CD14-positive monocyte (primary cell): ENCODE data around the gene SLAMF6. TPM values are rescaled to one million over a fixed set of nuclear protein-coding genes. Genes with fewer than 3 reads are reported as not detected.
A peak's percentile ranks its signal among the peaks of the same experiment; 100 is the strongest.
"Not testable (repeated sequence)": the region's sequence is repeated elsewhere in the genome, so short reads cannot be mapped to it uniquely, and the experiment has no call there.

ENCODE experiments used
- DNase-seq, 3 donors: peaks; one replicate each; pipeline ENCODE4 v3.0.0-alpha.2; 2011 to 2022
- H2AFZ ChIP-seq: 2 replicates; pipeline ENCODE4 v1.6.0; 2012; ENCODE audit warnings: mild to moderate bottlenecking, low read depth, low read length, inconsistent platforms; ENCODE audit not compliant: insufficient read depth, poor library complexity, severe bottlenecking
- H3K27ac ChIP-seq, 2 donors: 1 replicate in 1 of 2; 2 replicates in 1 of 2; pipeline ENCODE4 v1.5.1; 2012 to 2013; ENCODE audit warnings: low read length in 2 of 2, control low read depth in 1 of 2, inconsistent platforms in 1 of 2, low read depth in 1 of 2, mild to moderate bottlenecking in 1 of 2
- H3K27me3 ChIP-seq, 2 donors: one replicate each; pipeline versions ENCODE4 v1.6.0 to v1.6.1; 2011 to 2013; ENCODE audit warnings: low read length in 2 of 2; ENCODE audit not compliant: control insufficient read depth in 2 of 2, insufficient read depth in 2 of 2
- H3K36me3 ChIP-seq, 2 donors: replicated peaks in 1 of 2; 1 replicate in 1 of 2; 2 replicates in 1 of 2; pipeline versions ENCODE4 v1.5.1 to v1.6.1; 2012 to 2013; ENCODE audit warnings: low read length in 2 of 2, control low read depth in 1 of 2, inconsistent platforms in 1 of 2, mild to moderate bottlenecking in 1 of 2; ENCODE audit not compliant: insufficient read depth in 2 of 2, control insufficient read depth in 1 of 2
- H3K4me1 ChIP-seq, 2 donors: 1 replicate in 1 of 2; 2 replicates in 1 of 2; pipeline versions ENCODE4 v1.5.1 to v1.6.1; 2012 to 2013; ENCODE audit warnings: low read length in 2 of 2, control low read depth in 1 of 2, inconsistent platforms in 1 of 2, mild to moderate bottlenecking in 1 of 2, moderate library complexity in 1 of 2; ENCODE audit not compliant: insufficient read depth in 2 of 2, control insufficient read depth in 1 of 2
- H3K4me2 ChIP-seq: replicated peaks from 2 replicates; pipeline ENCODE3; 2012; ENCODE audit warnings: low read length, moderate library complexity, mild to moderate bottlenecking; ENCODE audit not compliant: poor library complexity, severe bottlenecking; ENCODE audit errors: extremely low read depth
- H3K4me3 ChIP-seq, 3 experiments: fragments of 200-600 bp in 1 of 3; sonication (generic) in 1 of 3; replicated peaks in 1 of 3; 1 replicate in 2 of 3; 2 replicates in 1 of 3; pipeline ENCODE4 v1.5.1; 2011 to 2013; ENCODE audit warnings: low read length in 3 of 3, mild to moderate bottlenecking in 3 of 3, control low read depth in 2 of 3, low read depth in 2 of 3, inconsistent platforms in 1 of 3, moderate library complexity in 1 of 3
- H3K79me2 ChIP-seq: 2 replicates; pipeline ENCODE4 v1.6.0; 2012; ENCODE audit warnings: mild to moderate bottlenecking, control low read depth, inconsistent platforms, low read length, moderate library complexity; ENCODE audit not compliant: insufficient read depth
- H3K9ac ChIP-seq: 2 replicates; pipeline ENCODE4 v1.6.0; 2017; ENCODE audit warnings: low read length, mild to moderate bottlenecking; ENCODE audit not compliant: insufficient read depth, poor library complexity, severe bottlenecking
- H3K9me3 ChIP-seq, 2 donors: replicated peaks in 1 of 2; 1 replicate in 1 of 2; 2 replicates in 1 of 2; pipeline versions ENCODE4 v1.5.1 to v1.6.1; 2012 to 2013; ENCODE audit warnings: low read length in 2 of 2, control low read depth in 1 of 2; ENCODE audit not compliant: control insufficient read depth in 1 of 2, insufficient read depth in 1 of 2
- H4K20me1 ChIP-seq: 2 replicates; pipeline ENCODE4 v1.6.0; 2012; ENCODE audit warnings: mild to moderate bottlenecking, low read length, control low read depth, moderate library complexity; ENCODE audit not compliant: insufficient read depth
- H3K27ac Mint-ChIP-seq, 7 donors: one replicate each; pipeline ENCODE4 v1.8.0; 2020; ENCODE audit warnings: mild to moderate bottlenecking in 7 of 7, mixed read lengths in 7 of 7, moderate library complexity in 6 of 7, inconsistent platforms in 2 of 7
- H3K27me3 Mint-ChIP-seq, 3 donors: one replicate each; pipeline ENCODE4 v1.8.0; 2021 to 2022; ENCODE audit warnings: low read depth in 3 of 3, mild to moderate bottlenecking in 3 of 3, mixed read lengths in 3 of 3, moderate library complexity in 3 of 3, inconsistent platforms in 1 of 3
- H3K36me3 Mint-ChIP-seq, 2 donors: one replicate each; pipeline ENCODE4 v1.8.0; 2020; ENCODE audit warnings: mixed read lengths in 2 of 2, inconsistent platforms in 1 of 2, mild to moderate bottlenecking in 1 of 2
- H3K4me1 Mint-ChIP-seq: one replicate; pipeline ENCODE4 v1.8.0; 2020; ENCODE audit warnings: mild to moderate bottlenecking, mixed read lengths
- H3K4me3 Mint-ChIP-seq, 2 donors: one replicate each; pipeline ENCODE4 v1.8.0; 2020; ENCODE audit warnings: mild to moderate bottlenecking in 2 of 2, mixed read lengths in 2 of 2, moderate library complexity in 1 of 2
- H3K9me3 Mint-ChIP-seq, 7 donors: one replicate each; pipeline ENCODE4 v1.8.0; 2020 to 2022; ENCODE audit warnings: mixed read lengths in 7 of 7, mild to moderate bottlenecking in 6 of 7, moderate library complexity in 6 of 7, inconsistent platforms in 2 of 7
- WGBS: methylation state at CpG from one replicate; pipeline ENCODE4 v1.1.5; 2013; ENCODE audit warnings: missing lambda C conversion rate; ENCODE audit not compliant: insufficient coverage; 5-methylcytosine and 5-hydroxymethylcytosine counted together
- intact Hi-C, 2 donors: fragments of 100-400 bp; cut with micrococcal nuclease; formaldehyde crosslinking; loops; one replicate each; pipeline versions ENCODE4 v1.15.0 to v1.15.1; 2023
- polyA plus RNA-seq, 3 donors: library from polyadenylated mRNA; depleted of rRNA in 1 of 3; unstranded in 2 of 3; stranded (reverse) in 1 of 3; fragments of 300-500 nt in 2 of 3; fragments of >200 nt in 1 of 3; fragmentation: Illumina TruSeq in 2 of 3; gene quantifications; 1 replicate in 2 of 3; 2 replicates in 1 of 3; pipeline ENCODE4 v1.2.3, GENCODE V29; 2012 to 2021
- TF ChIP-seq, protein P1 (sequence below): fragments of 200-600 bp; IDR thresholded peaks from one replicate; pipeline ENCODE4 v1.8.0; 2022; ENCODE audit warnings: antibody characterized with exemption, mild to moderate bottlenecking

The SLAMF6 gene
- polyA plus RNA-seq, 3 donors, result 0.32 to 0.72 (median 0.50) TPM

DNA sequence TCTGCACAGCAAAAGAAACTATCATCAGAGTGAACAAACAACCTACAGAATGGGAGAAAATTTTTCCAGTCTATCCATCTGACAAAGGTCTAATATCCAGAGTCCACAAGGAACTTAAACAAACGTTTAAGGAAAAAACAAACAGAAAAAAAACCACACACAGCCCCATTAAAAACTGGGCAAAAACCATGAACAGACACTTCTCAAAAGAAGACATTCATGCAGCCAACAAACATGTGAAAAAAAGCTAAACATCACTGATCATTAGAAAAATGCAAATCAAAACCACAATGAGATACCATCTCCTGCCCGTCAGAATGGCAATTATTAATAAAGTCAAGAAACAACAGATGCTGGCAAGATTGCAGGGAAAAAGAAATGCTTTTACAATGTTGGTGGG is 39.7 kb upstream of the SLAMF6 start:
- Histone ChIP-seq H3K79me2 (peaks cover 100% of the 10 kb centered on the region), H3K4me1 (peaks cover 29 to 69% of the 10 kb centered on the region in 2 donors), H3K36me3 (peaks cover 11 to 25% of the 10 kb centered on the region in 2 donors)
- H3K9me3 Mint-ChIP-seq, H3K27me3 Mint-ChIP-seq, H3K9ac ChIP-seq, H2AFZ ChIP-seq, DNase-seq, intact Hi-C loops, H3K27me3 ChIP-seq, H3K4me2 ChIP-seq, H3K27ac Mint-ChIP-seq, H3K27ac ChIP-seq, H3K9me3 ChIP-seq, H4K20me1 ChIP-seq, H3K4me3 Mint-ChIP-seq, H3K4me3 ChIP-seq: not testable (repeated sequence)
- WGBS, result 60% methylated on average over 1 of the region's 2 CpGs
- Mint-ChIP-seq H3K36me3 (peaks cover 38 to 54% of the 10 kb centered on the region in 2 donors), H3K4me1 (peaks cover 71% of the 10 kb centered on the region)

- intact Hi-C loops, result no loop called here
- no peak overlapping the region for H3K4me3 ChIP-seq
- H3K27me3 Mint-ChIP-seq, result peaks cover 0 to 2% (median 0%) of the 10 kb centered on the region in 3 donors
- H4K20me1 ChIP-seq, result no peaks in the 10 kb centered on the region
- no peak overlapping the region for H3K4me3 Mint-ChIP-seq
- no peaks in the 10 kb centered on the region for H3K27me3 ChIP-seq
- peaks cover 11 to 34% of the 10 kb centered on the region in 2 donors for H3K36me3 ChIP-seq
- H3K79me2 ChIP-seq, result peaks cover 100% of the 10 kb centered on the region
- no peak overlapping the region for H2AFZ ChIP-seq
- no peak for DNase-seq
- H3K27ac Mint-ChIP-seq, result peak overlapping the region in 5 of 7 donors; percentile 25 to 87 (median 67)
- H3K4me1 ChIP-seq, result peaks cover 22 to 50% of the 10 kb centered on the region in 2 donors
- TF ChIP-seq, protein P1, sequence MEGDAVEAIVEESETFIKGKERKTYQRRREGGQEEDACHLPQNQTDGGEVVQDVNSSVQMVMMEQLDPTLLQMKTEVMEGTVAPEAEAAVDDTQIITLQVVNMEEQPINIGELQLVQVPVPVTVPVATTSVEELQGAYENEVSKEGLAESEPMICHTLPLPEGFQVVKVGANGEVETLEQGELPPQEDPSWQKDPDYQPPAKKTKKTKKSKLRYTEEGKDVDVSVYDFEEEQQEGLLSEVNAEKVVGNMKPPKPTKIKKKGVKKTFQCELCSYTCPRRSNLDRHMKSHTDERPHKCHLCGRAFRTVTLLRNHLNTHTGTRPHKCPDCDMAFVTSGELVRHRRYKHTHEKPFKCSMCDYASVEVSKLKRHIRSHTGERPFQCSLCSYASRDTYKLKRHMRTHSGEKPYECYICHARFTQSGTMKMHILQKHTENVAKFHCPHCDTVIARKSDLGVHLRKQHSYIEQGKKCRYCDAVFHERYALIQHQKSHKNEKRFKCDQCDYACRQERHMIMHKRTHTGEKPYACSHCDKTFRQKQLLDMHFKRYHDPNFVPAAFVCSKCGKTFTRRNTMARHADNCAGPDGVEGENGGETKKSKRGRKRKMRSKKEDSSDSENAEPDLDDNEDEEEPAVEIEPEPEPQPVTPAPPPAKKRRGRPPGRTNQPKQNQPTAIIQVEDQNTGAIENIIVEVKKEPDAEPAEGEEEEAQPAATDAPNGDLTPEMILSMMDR, result no peak
- H3K27ac ChIP-seq, result no peak overlapping the region
- peaks cover 38 to 52% of the 10 kb centered on the region in 2 donors for H3K36me3 Mint-ChIP-seq
- H3K9ac ChIP-seq, result no peak overlapping the region
- no peak overlapping the region for H3K4me2 ChIP-seq
- H3K9me3 Mint-ChIP-seq, result peaks cover 4 to 9% (median 8%) of the 10 kb centered on the region in 7 donors
- H3K4me1 Mint-ChIP-seq, result peaks cover 58% of the 10 kb centered on the region
- H3K9me3 ChIP-seq, result no peaks in the 10 kb centered on the region
Measured at GRCh38 chr1:160560806-160561205, 37.8 kb upstream of the SLAMF6 start.
